ENCODE results near the gene HTR7. TPM values are rescaled to one million over a fixed set of nuclear protein-coding genes. Genes with fewer than 3 reads are reported as not detected.
"Not testable (repeated sequence)": the region's sequence is repeated elsewhere in the genome, so short reads cannot be mapped to it uniquely, and the experiment has no call there.

HTR7 gene
- total RNA-seq, 2 donors from 2014 or later: 0.70 to 7.3 TPM

GRCh38 chr10:90816466-90816865, 41.4 kb downstream of the HTR7 start:
- no peaks in the 10 kb centered on the region for H3K27me3 Mint-ChIP-seq (ENCODE audit: insufficient read depth)
- no peak overlapping the region for H3K9ac ChIP-seq (ENCODE audit: extremely low read depth, low read length, poor library complexity, severe bottlenecking)
- peaks cover 3% of the 10 kb centered on the region for H3K4me1 ChIP-seq (ENCODE audit: control insufficient read depth, insufficient read depth, low read length)
- H3K36me3 Mint-ChIP-seq (ENCODE audit: low read depth): no peaks in the 10 kb centered on the region
- H3K4me3 Mint-ChIP-seq: no peak overlapping the region
- H3K36me3 ChIP-seq (ENCODE audit: control insufficient read depth, insufficient read depth, low read length): no peaks in the 10 kb centered on the region
- H3K27me3 ChIP-seq (ENCODE audit: control insufficient read depth, insufficient read depth, low read length, poor library complexity, severe bottlenecking): no peaks in the 10 kb centered on the region
- H3K4me3 ChIP-seq (ENCODE audit: low read length): no peak overlapping the region
- H3K9me3 Mint-ChIP-seq: peaks cover 23% of the 10 kb centered on the region
- DNase-seq: no peak
- 92 to 100% methylated on average over 1 to 5 of the region's 5 CpGs for WGBS, 2 experiments (ENCODE audit: insufficient coverage in 1 of 2, insufficient read length in 1 of 2)
- TF ChIP-seq CTCF (conservative IDR thresholded peaks at IDR 0.05): no peak
- no peak overlapping the region for H3K27ac Mint-ChIP-seq
- H3K9me3 ChIP-seq (ENCODE audit: control insufficient read depth, low read length): peaks cover 25% of the 10 kb centered on the region
- H3K4me1 Mint-ChIP-seq: peaks cover 6% of the 10 kb centered on the region
- H3K27ac ChIP-seq (ENCODE audit: low read depth, low read length): no peak overlapping the region

GRCh38 chr10:90813594-90814365, 44.1 kb downstream of the HTR7 start:
- H3K4me1 Mint-ChIP-seq: peaks cover 6% of the 10 kb centered on the region
- DNase-seq: no peak
- no peak for TF ChIP-seq CTCF (conservative IDR thresholded peaks at IDR 0.05)
- no peak overlapping the region for H3K4me3 Mint-ChIP-seq
- H3K4me1 ChIP-seq (ENCODE audit: control insufficient read depth, insufficient read depth, low read length): peaks cover 3% of the 10 kb centered on the region
- peaks cover 7% of the 10 kb centered on the region for H3K36me3 Mint-ChIP-seq (ENCODE audit: low read depth)
- H3K9ac ChIP-seq (ENCODE audit: extremely low read depth, low read length, poor library complexity, severe bottlenecking): no peak overlapping the region
- peaks cover 30% of the 10 kb centered on the region for H3K9me3 Mint-ChIP-seq
- no peak overlapping the region for H3K27ac Mint-ChIP-seq
- H3K27ac ChIP-seq (ENCODE audit: low read depth, low read length): no peak overlapping the region
- H3K4me3 ChIP-seq (ENCODE audit: low read length): peak overlapping the region; percentile 65
- H3K36me3 ChIP-seq (ENCODE audit: control insufficient read depth, insufficient read depth, low read length): no peaks in the 10 kb centered on the region
- no peaks in the 10 kb centered on the region for H3K27me3 Mint-ChIP-seq (ENCODE audit: insufficient read depth)
- WGBS, 2 experiments (ENCODE audit: insufficient coverage in 1 of 2, insufficient read length in 1 of 2): 74 to 87% methylated on average over 3 to 7 of the region's 7 CpGs
- H3K9me3 ChIP-seq (ENCODE audit: control insufficient read depth, low read length): peaks cover 22% of the 10 kb centered on the region
- no peaks in the 10 kb centered on the region for H3K27me3 ChIP-seq (ENCODE audit: control insufficient read depth, insufficient read depth, low read length, poor library complexity, severe bottlenecking)

- H3K36me3 Mint-ChIP-seq (ENCODE audit: low read depth): peaks cover 21% of the 10 kb centered on the region
- WGBS, 2 experiments (ENCODE audit: insufficient coverage in 1 of 2, insufficient read length in 1 of 2): 88 to 93% methylated on average over 3 to 4 of the region's 4 CpGs
- H3K36me3 ChIP-seq (ENCODE audit: control insufficient read depth, insufficient read depth, low read length); H3K4me1 Mint-ChIP-seq; H3K4me3 Mint-ChIP-seq; H3K9ac ChIP-seq (ENCODE audit: extremely low read depth, low read length, poor library complexity, severe bottlenecking); H3K27ac ChIP-seq (ENCODE audit: low read depth, low read length); H3K4me1 ChIP-seq (ENCODE audit: control insufficient read depth, insufficient read depth, low read length); DNase-seq; H3K27me3 Mint-ChIP-seq (ENCODE audit: insufficient read depth); H3K27ac Mint-ChIP-seq; H3K27me3 ChIP-seq (ENCODE audit: control insufficient read depth, insufficient read depth, low read length, poor library complexity, severe bottlenecking): not testable (repeated sequence)
- peaks cover 44% of the 10 kb centered on the region for H3K9me3 ChIP-seq (ENCODE audit: control insufficient read depth, low read length)
- H3K9me3 Mint-ChIP-seq: peaks cover 57% of the 10 kb centered on the region
- peak overlapping the region; percentile 59 for H3K4me3 ChIP-seq (ENCODE audit: low read length)
These were observed 50.7 kb downstream of the HTR7 start for GRCh38 chr10:90807106-90807505.

Measured in endodermal cell (in vitro differentiated cells).